H1 (cell line): ENCODE measurements around the gene RBP5. TPM values are rescaled to one million over a fixed set of nuclear protein-coding genes. Genes with fewer than 3 reads are reported as not detected.

Source experiments
- FOSL1 ChIP-seq: IDR thresholded peaks from 2 replicates; pipeline ENCODE4 v1.6.1; 2011; ENCODE audit warnings: mild to moderate bottlenecking, low read depth, low read length, moderate library complexity; ENCODE audit not compliant: insufficient read depth
- polyA plus RNA-seq, 7 experiments: library from polyadenylated mRNA; depleted of rRNA in 3 of 7; stranded (reverse) in 5 of 7; unstranded in 2 of 7; fragments of >200 nt in 5 of 7; fragments of 200-250 nt in 2 of 7; gene quantifications; 1 replicate in 5 of 7; 2 replicates in 1 of 7; 4 replicates in 1 of 7; pipeline versions ENCODE4 v1.2.1 to v1.2.3, GENCODE V29; 2011 to 2013; ENCODE audit warnings: missing spikeins in 2 of 7, mixed read lengths in 2 of 7
- total RNA-seq: library from RNA; stranded (reverse); fragmentation: NEBNext Ultra II Directional; extraction: Animal tissue kit (Norgen Biotek cat#: 25700); gene quantifications from 2 replicates; pipeline ENCODE4 v1.2.1, GENCODE V29; 2021

The RBP5 gene
- total and polyA plus RNA-seq, 2 of the 8 experiments (the other 6 are each of a cell fraction or from before 2014, with no cell fraction given): 1.2 to 1.9 TPM

DNA sequence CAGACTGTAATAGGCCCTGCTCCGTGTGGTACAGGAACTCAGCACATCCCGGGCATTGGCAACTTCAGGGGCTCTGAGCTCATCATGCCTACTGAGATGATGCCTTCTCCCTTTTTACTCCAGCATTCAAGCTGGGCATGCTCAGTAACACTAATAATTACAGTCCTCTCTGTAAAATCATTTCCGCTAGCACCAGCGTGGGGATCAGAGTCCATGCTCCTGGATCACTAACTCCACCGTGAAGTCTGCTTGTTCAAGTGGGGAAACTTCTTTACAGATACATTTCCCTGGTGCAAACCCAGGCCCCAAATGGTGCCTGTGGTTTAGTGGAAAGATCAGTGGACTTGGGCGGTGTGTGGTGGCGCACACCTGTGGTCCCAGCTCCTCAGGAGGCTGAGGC lies 18.2 kb upstream of the RBP5 start (continued):
- no peak for TF ChIP-seq FOSL1
